Astrocyte of the cerebellum (primary cell): ENCODE measurements around the gene COL25A1.

ENCODE experiments used
- DNase-seq: peaks from one replicate; pipeline ENCODE4 v3.0.0-alpha.2; 2011; ENCODE audit warnings: low read depth
- H3K4me3 ChIP-seq: 2 replicates; pipeline ENCODE4 v1.5.1; 2011; ENCODE audit warnings: mild to moderate bottlenecking, low read depth, low read length, moderate library complexity
- CTCF ChIP-seq: IDR thresholded peaks from 2 replicates; pipeline ENCODE4 v1.5.1; 2012; ENCODE audit warnings: low read length, low read depth, moderate library complexity, mild to moderate bottlenecking; ENCODE audit errors: missing control alignments
- in situ Hi-C: cut with HindIII; loops from 2 replicates; pipeline ENCODE4 v1.10.0; 2017; ENCODE audit warnings: low sequenced_read_pairs

Gene COL25A1

GRCh38 chr4:108861334-108861733 is 441.1 kb downstream of the COL25A1 start:
- no peak for DNase-seq
- no peak for TF ChIP-seq CTCF
- in situ Hi-C loops, result no loop called here

GRCh38 chr4:108854786-108855185 is 447.7 kb downstream of the COL25A1 start:
- no peak for TF ChIP-seq CTCF
- H3K4me3 ChIP-seq, result no peak overlapping the region
- no peak for DNase-seq
- in situ Hi-C loops, result no loop called here

More at GRCh38 chr4:108861334-108861733, 441.1 kb downstream of the COL25A1 start:
- H3K4me3 ChIP-seq, result no peak overlapping the region

GRCh38 chr4:108852691-108853090 is 449.8 kb downstream of the COL25A1 start:
- no peak for DNase-seq
- in situ Hi-C loops, result no loop called here
- TF ChIP-seq CTCF, result no peak
- H3K4me3 ChIP-seq, result no peak overlapping the region

DNA sequence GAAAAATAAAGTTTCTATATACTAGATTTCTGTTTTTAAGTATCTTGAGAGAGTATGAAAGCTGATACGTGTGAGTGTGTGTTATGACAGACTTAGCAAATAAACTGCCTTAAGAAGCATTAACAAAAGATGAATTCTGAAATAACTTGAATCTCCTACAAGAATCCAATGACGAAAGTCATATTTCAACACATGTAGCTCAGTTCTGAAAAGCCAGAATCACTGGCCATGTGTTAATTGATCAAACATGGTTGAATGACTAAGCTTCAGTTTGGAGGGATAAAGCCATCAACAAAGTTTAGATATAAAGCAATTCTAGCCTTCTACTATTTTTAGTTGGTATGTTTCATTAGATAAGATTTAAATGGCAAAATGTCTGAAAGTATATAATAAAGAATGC is 451.1 kb downstream of the COL25A1 start:
- no peak for TF ChIP-seq CTCF
- peak; percentile 28 for DNase-seq
- no peak overlapping the region for H3K4me3 ChIP-seq
- in situ Hi-C loops, result no loop called here

DNA sequence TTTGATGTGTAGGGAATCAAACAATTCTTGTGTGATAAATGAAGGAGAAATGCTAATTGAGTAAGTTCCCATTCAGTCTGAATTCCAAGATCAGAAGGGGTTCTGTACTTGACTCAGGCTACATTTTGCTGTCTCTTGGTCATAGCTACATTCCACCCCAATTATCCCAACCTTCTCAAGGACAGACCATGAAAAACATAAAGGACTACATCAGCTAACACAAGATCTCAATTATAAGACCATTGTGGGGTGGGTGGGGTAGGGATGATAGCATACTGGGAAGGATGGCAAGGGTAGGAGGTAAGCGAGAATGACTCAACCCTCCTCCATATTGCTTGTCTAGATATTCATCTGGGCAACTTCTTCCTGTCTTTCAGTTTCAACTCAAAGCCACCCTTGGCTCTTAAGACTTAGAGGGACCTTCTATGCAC is 452.2 kb downstream of the COL25A1 start:
- no peak for TF ChIP-seq CTCF
- H3K4me3 ChIP-seq, result no peak overlapping the region
- DNase-seq, result no peak
- in situ Hi-C loops, result no loop called here

DNA sequence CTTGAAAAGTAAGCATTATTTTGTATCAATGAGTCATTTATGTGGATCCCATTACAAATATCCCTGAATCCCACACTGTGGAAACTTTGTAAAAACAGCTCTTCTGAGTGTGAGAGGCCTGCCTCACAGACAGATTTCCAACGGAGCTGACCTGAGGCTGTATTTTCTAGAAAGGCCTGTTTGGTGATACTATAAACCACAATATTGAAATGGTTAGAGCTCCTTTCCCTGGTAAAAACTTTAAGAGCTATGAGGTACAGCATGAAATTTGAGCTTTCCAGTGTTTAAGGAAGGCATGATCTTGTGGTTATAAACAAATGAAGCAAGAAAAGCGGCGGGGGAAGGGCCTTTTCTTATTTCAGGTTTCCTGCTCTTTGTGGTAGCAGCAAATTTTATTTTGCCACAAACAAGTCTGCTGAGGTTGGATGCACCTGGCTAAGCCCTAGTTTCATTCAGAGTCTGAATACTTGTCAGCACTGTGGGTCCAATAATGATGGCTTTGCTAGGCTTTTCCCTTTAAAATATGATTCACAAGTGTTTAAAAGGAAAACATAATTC is 452.8 kb downstream of the COL25A1 start:
- peak; percentile 76 for DNase-seq
- H3K4me3 ChIP-seq, result no peak overlapping the region
- in situ Hi-C loops, result no loop called here
- no peak for TF ChIP-seq CTCF
